Measurements from ENCODE around the gene TEDDM1.
"Not testable (repeated sequence)": the region's sequence is repeated elsewhere in the genome, so short reads cannot be mapped to it uniquely, and the experiment has no call there.

Gene TEDDM1

GRCh38 chr1:182400567-182400966 lies at the start of gene TEDDM1:
TEDDM1 (minus strand) TSS chr1:182400667; CDS start chr1:182400485, 182 bp downstream.
- DNase-seq: no peak
- intact Hi-C loops (cut with DNase I): no loop called here

- intact Hi-C loops (cut with DNase I): no loop called here
- DNase-seq: no peak
These were observed 49.6 kb upstream of the TEDDM1 start, which contains the start of gene RGSL1 for GRCh38 chr1:182450087-182450486. RGSL1 (plus strand) TSS chr1:182450146; CDS start chr1:182450166, 20 bp downstream.

- intact Hi-C loops (cut with DNase I): no loop called here
- no peak for DNase-seq
These were observed 47.2 kb upstream of the TEDDM1 start for GRCh38 chr1:182447660-182448059.

GRCh38 chr1:182447124-182447523 lies 46.7 kb upstream of the TEDDM1 start:
- intact Hi-C loops (cut with DNase I); DNase-seq: not testable (repeated sequence)

GRCh38 chr1:182446033-182446669 lies 45.7 kb upstream of the TEDDM1 start:
- DNase-seq: peak in 20 of 42 donors; percentile 12 to 57 (median 26)
- intact Hi-C loops (cut with DNase I): no loop called here

GRCh38 chr1:182444497-182444896 lies 44.0 kb upstream of the TEDDM1 start:
- no peak for DNase-seq
- intact Hi-C loops (cut with DNase I): no loop called here

GRCh38 chr1:182442333-182442732 lies 41.9 kb upstream of the TEDDM1 start:
- intact Hi-C loops (cut with DNase I): no loop called here
- DNase-seq: no peak

- intact Hi-C loops (cut with DNase I): no loop called here
- no peak for DNase-seq
These were observed 41.3 kb upstream of the TEDDM1 start for GRCh38 chr1:182441719-182442118.

- DNase-seq: no peak
- intact Hi-C loops (cut with DNase I): no loop called here
These were observed 37.9 kb upstream of the TEDDM1 start for GRCh38 chr1:182438326-182438725.

GRCh38 chr1:182433580-182433979 lies 33.1 kb upstream of the TEDDM1 start:
- intact Hi-C loops (cut with DNase I): no loop called here
- DNase-seq: no peak

- intact Hi-C loops (cut with DNase I): no loop called here
- DNase-seq: no peak
These were observed 30.8 kb upstream of the TEDDM1 start for GRCh38 chr1:182431278-182431677.

GRCh38 chr1:182430263-182431068 lies 30.0 kb upstream of the TEDDM1 start:
- intact Hi-C loops (cut with DNase I): no loop called here

GRCh38 chr1:182428043-182428442 lies 27.6 kb upstream of the TEDDM1 start:
- intact Hi-C loops (cut with DNase I): no loop called here
- no peak for DNase-seq

More at GRCh38 chr1:182430263-182431068, 30.0 kb upstream of the TEDDM1 start:
- DNase-seq: no peak

- intact Hi-C loops (cut with DNase I): no loop called here
- DNase-seq: no peak
These were observed 26.3 kb upstream of the TEDDM1 start for GRCh38 chr1:182426442-182427430.

GRCh38 chr1:182415789-182416188 lies 15.3 kb upstream of the TEDDM1 start:
- intact Hi-C loops (cut with DNase I): no loop called here
- no peak for DNase-seq

- DNase-seq: no peak
- intact Hi-C loops (cut with DNase I): no loop called here
These were observed 13.5 kb upstream of the TEDDM1 start for GRCh38 chr1:182413969-182414368.

GRCh38 chr1:182413486-182413885 lies 13.0 kb upstream of the TEDDM1 start:
- intact Hi-C loops (cut with DNase I): no loop called here
- no peak for DNase-seq

GRCh38 chr1:182410620-182411273 lies 10.3 kb upstream of the TEDDM1 start:
- intact Hi-C loops (cut with DNase I): no loop called here
- DNase-seq: no peak

- intact Hi-C loops (cut with DNase I): no loop called here
- DNase-seq: no peak
These were observed 9.7 kb upstream of the TEDDM1 start for GRCh38 chr1:182410138-182410537.

All from head of caudate nucleus (tissue), 42 donors.